NB4 (cell line): ENCODE measurements around the gene RAPSN.

Experiments
- CTCF ChIP-seq: IDR thresholded peaks from one replicate; pipeline ENCODE4 v1.5.1; 2012; ENCODE audit warnings: low read depth, low read length
- MAX ChIP-seq: IDR thresholded peaks from 2 replicates; pipeline ENCODE4 v1.6.1; 2011; ENCODE audit warnings: low read depth, low read length
- MYC ChIP-seq: IDR thresholded peaks from 2 replicates; pipeline ENCODE4 v1.6.1; 2011; ENCODE audit warnings: low read depth, low read length
- POLR2A ChIP-seq: IDR thresholded peaks from 2 replicates; pipeline ENCODE4 v1.6.1; 2011; ENCODE audit warnings: mild to moderate bottlenecking; ENCODE audit not compliant: insufficient read length; ENCODE audit errors: extremely low read depth

- no peak for TF ChIP-seq CTCF
- TF ChIP-seq POLR2A, result no peak
- no peak for TF ChIP-seq MAX
- TF ChIP-seq MYC, result no peak
Observed at GRCh38 chr11:47487421-47487820, 38.5 kb upstream of the RAPSN start.
